CD4-positive, alpha-beta T cell (primary cell): ENCODE data around the gene MEIOSIN. TPM values are rescaled to one million over a fixed set of nuclear protein-coding genes. Genes with fewer than 3 reads are reported as not detected.
"Not testable (repeated sequence)": the region's sequence is repeated elsewhere in the genome, so short reads cannot be mapped to it uniquely, and the experiment has no call there.

Experiments used
- ATAC-seq: fragments of 200-7000 bp; cut with Tn5 transposase; one replicate; pipeline ENCODE4 v1.10.0; 2022; ENCODE audit warnings: mild to moderate bottlenecking; ENCODE audit not compliant: poor library complexity
- CTCF ChIA-PET: fragments of 350-600 bp; sonication (Branson Sonifier 250); formaldehyde crosslinking; loops from one replicate; lab custom pipeline; 2021; ENCODE audit warnings: antibody characterized with exemption, inconsistent platforms; lab: Charles Lee
- POLR2A ChIA-PET: fragments of 350-600 bp; sonication (Branson Sonifier 250); formaldehyde crosslinking; loops from one replicate; lab custom pipeline; 2021; ENCODE audit warnings: antibody characterized with exemption, inconsistent platforms; lab: Charles Lee
- DNase-seq, 14 experiments: peaks; one replicate each; pipeline ENCODE4 v3.0.0-alpha.2; 2013 to 2020; ENCODE audit warnings: mixed read lengths in 2 of 14
- H3K27ac ChIP-seq, 2 donors: one replicate each; pipeline versions ENCODE4 v1.5.1 to v1.7.0; 2013; ENCODE audit warnings: low read length in 2 of 2, low read depth in 1 of 2, mild to moderate bottlenecking in 1 of 2
- H3K27me3 ChIP-seq, 2 experiments: 1 replicate in 1 of 2; 2 replicates in 1 of 2; pipeline versions ENCODE4 v1.6.1 to v1.7.0; 2013; ENCODE audit warnings: low read length in 2 of 2, control low read depth in 1 of 2, mild to moderate bottlenecking in 1 of 2, moderate library complexity in 1 of 2; ENCODE audit not compliant: insufficient read depth in 2 of 2, control insufficient read depth in 1 of 2
- H3K36me3 ChIP-seq: one replicate; pipeline ENCODE4 v1.6.1; 2013; ENCODE audit warnings: low read length, control low read depth; ENCODE audit not compliant: insufficient read depth
- H3K4me1 ChIP-seq: one replicate; pipeline ENCODE4 v1.6.1; 2013; ENCODE audit warnings: low read length, control low read depth; ENCODE audit not compliant: insufficient read depth
- H3K4me3 ChIP-seq: one replicate; pipeline ENCODE4 v1.5.1; 2013; ENCODE audit warnings: mild to moderate bottlenecking, low read length, moderate library complexity
- H3K9me3 ChIP-seq, 2 experiments: 1 replicate in 1 of 2; 2 replicates in 1 of 2; pipeline versions ENCODE4 v1.6.1 to v1.7.0; 2013; ENCODE audit warnings: low read length in 2 of 2, mild to moderate bottlenecking in 2 of 2, control low read depth in 1 of 2, moderate library complexity in 1 of 2; ENCODE audit not compliant: control insufficient read depth in 1 of 2, insufficient read depth in 1 of 2
- H3K27ac Mint-ChIP-seq: one replicate; pipeline ENCODE4 v1.8.0; 2020; ENCODE audit warnings: mixed read lengths
- H3K27me3 Mint-ChIP-seq: one replicate; pipeline ENCODE4 v1.8.0; 2021; ENCODE audit warnings: mixed read lengths
- H3K36me3 Mint-ChIP-seq: one replicate; pipeline ENCODE4 v1.8.0; 2021; ENCODE audit warnings: low read depth, mixed read lengths
- H3K4me1 Mint-ChIP-seq: one replicate; pipeline ENCODE4 v1.8.0; 2021; ENCODE audit warnings: low read depth, mixed read lengths
- H3K4me3 Mint-ChIP-seq: one replicate; pipeline ENCODE4 v1.8.0; 2020; ENCODE audit warnings: mild to moderate bottlenecking, mixed read lengths
- H3K9me3 Mint-ChIP-seq: one replicate; pipeline ENCODE4 v1.8.0; 2020; ENCODE audit warnings: mixed read lengths
- CTCF ChIP-seq: fragments of 200-600 bp; IDR thresholded peaks from one replicate; pipeline ENCODE4 v1.8.0; 2022; ENCODE audit warnings: antibody characterized with exemption, mild to moderate bottlenecking
- intact Hi-C, 2 experiments: fragments of 100-400 bp; cut with DNase I in 1 of 2; cut with micrococcal nuclease in 1 of 2; formaldehyde crosslinking; loops; one replicate each; pipeline versions ENCODE4 v1.15.1 to v1.9.0; 2023 to 2025; cut with DNase I, micrococcal nuclease
- total RNA-seq, 174 experiments: library from RNA in 2 of 174; stranded (reverse) in 2 of 174; gene quantifications; one replicate each; pipeline ENCODE4 v1.2.3 and lab custom pipeline; 2021 to 2026

MEIOSIN gene
- total RNA-seq, 2 experiments from 2014 or later, result not detected

- intact Hi-C loops, result loop anchor here (1.0 to 5.0 kb wide), 8 partner anchors 12 to 629 kb away; partner anchors contain the start of genes FBXO46 (in 2 of the 2), QPCTL (in 2 of the 2), CCDC61 (in 1 of the 2) and FOXA3 (in 1 of the 2)
- Histone ChIP-seq H3K4me3 (peak overlapping the region; percentile 78), H3K36me3 (peaks cover 26% of the 10 kb centered on the region), H3K27me3 (no peaks in the 10 kb centered on the region), H3K4me1 (peaks cover 28% of the 10 kb centered on the region), H3K9me3 (no peaks in the 10 kb centered on the region), H3K27ac (peak overlapping the region; percentile 80 to 96)
- Mint-ChIP-seq H3K36me3 (peaks cover 27% of the 10 kb centered on the region), H3K9me3 (no peaks in the 10 kb centered on the region), H3K27me3 (no peaks in the 10 kb centered on the region), H3K4me3 (peak overlapping the region; percentile 90), H3K27ac (peak overlapping the region; percentile 89), H3K4me1 (peaks cover 42% of the 10 kb centered on the region)
- DNase-seq (no peak), ATAC-seq (no peak)
- no peak for TF ChIP-seq CTCF
- CTCF ChIA-PET, result interaction anchor here (1.1 to 3.9 kb wide), 4 partner anchors 12 to 239 kb away, joined by 5 to 22 read pairs (median 10); partner anchors contain the start of genes FBXO46 and QPCTL
- POLR2A ChIA-PET, result interaction anchor here (0.7 to 4.0 kb wide), 12 partner anchors 9 to 539 kb away, joined by 3 to 56 read pairs (median 6); partner anchors contain the start of genes BLOC1S3, FBXO46, FOSB and OPA3
These were observed 15.1 kb upstream of the MEIOSIN start for GRCh38 chr19:45717983-45718650.

DNA sequence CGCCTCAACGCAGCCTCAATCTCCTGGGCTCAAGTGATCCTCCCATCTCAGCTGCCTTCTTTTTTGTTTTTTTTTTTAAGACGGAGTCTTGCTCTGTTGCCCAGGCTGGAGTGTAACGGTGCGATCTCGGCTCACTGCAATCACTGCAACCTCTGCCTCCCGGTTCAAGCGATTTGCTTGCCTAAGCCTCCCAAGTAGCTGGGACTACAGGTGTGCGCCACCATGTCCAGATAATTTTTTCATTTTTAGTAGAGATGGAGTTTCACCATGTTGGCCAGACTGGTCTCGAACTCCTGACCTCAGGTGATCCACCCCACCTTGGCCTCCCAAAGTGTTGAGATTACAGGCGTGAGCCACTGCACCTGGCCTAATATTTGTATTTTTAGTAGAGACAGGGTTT is 13.2 kb upstream of the MEIOSIN start:
- H3K27me3 Mint-ChIP-seq, H3K4me3 ChIP-seq, intact Hi-C loops, H3K27ac ChIP-seq, H3K9me3 ChIP-seq, H3K27me3 ChIP-seq, H3K4me3 Mint-ChIP-seq, H3K9me3 Mint-ChIP-seq, DNase-seq, ATAC-seq, POLR2A ChIA-PET: not testable (repeated sequence)
- peaks cover 29% of the 10 kb centered on the region for H3K36me3 ChIP-seq
- peaks cover 27% of the 10 kb centered on the region for H3K4me1 ChIP-seq
- CTCF ChIA-PET, result interaction anchor here (0.8 to 1.5 kb wide), 3 partner anchors 11 to 50 kb away, joined by 3 read pairs; partner anchors contain the start of gene FBXO46
- Mint-ChIP-seq H3K27ac (peak overlapping the region; percentile 43), H3K4me1 (peaks cover 45% of the 10 kb centered on the region), H3K36me3 (peaks cover 33% of the 10 kb centered on the region)

GRCh38 chr19:45728683-45729082 is 4.6 kb upstream of the MEIOSIN start:
- H3K27ac Mint-ChIP-seq, H3K36me3 ChIP-seq, intact Hi-C loops, ATAC-seq, H3K27ac ChIP-seq, H3K4me3 ChIP-seq, H3K27me3 Mint-ChIP-seq, DNase-seq, H3K9me3 Mint-ChIP-seq, H3K27me3 ChIP-seq, CTCF ChIA-PET, H3K9me3 ChIP-seq: not testable (repeated sequence)
- Mint-ChIP-seq H3K4me1 (peaks cover 40% of the 10 kb centered on the region), H3K36me3 (peaks cover 18% of the 10 kb centered on the region), H3K4me3 (peak overlapping the region; percentile 58)
- POLR2A ChIA-PET, result interaction anchor here (3.7 kb wide), 1 partner anchor 12 kb away, joined by 56 read pairs; no protein-coding TSS in a partner anchor
- H3K4me1 ChIP-seq, result peaks cover 37% of the 10 kb centered on the region

DNA sequence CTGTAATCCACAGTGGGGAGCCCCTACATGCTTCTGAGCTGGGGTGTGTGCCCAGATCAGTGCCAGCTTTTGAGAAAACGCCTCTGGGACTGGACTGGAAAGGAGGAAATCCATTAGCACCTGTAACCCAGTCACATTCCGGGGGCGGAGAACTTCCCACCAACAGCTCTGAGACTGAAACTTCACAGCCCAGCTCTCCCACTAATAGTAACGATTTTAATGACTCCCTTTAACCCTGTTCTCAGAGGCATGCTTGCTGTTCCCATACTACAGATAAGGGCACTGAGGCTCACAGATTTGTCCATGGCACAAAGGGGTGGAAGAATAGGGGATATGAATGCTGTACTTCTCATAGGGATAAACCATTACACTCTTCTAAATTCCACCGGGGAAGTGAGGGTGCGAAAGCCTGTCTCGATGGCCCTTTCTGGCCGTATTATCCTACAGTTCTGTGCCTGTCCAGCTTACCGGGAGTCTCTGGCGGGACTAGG is 3.4 kb upstream of the MEIOSIN start:
- Mint-ChIP-seq H3K9me3 (no peaks in the 10 kb centered on the region), H3K27ac (peak overlapping the region; percentile 83), H3K36me3 (peaks cover 12% of the 10 kb centered on the region), H3K4me3 (peak overlapping the region; percentile 97), H3K27me3 (no peaks in the 10 kb centered on the region), H3K4me1 (peaks cover 33% of the 10 kb centered on the region)
- Histone ChIP-seq H3K36me3 (peaks cover 5% of the 10 kb centered on the region), H3K27me3 (no peaks in the 10 kb centered on the region), H3K4me1 (peaks cover 37% of the 10 kb centered on the region), H3K9me3 (no peaks in the 10 kb centered on the region), H3K27ac (peak overlapping the region in 1 of 2 donors; percentile 49), H3K4me3 (peak overlapping the region; percentile 77)
- CTCF ChIA-PET, result interaction anchor here (1.2 to 2.6 kb wide), 6 partner anchors 10 to 172 kb away, joined by 3 to 14 read pairs (median 10); partner anchors contain the start of genes MYPOP, QPCTL, SIX5 and SNRPD2
- ATAC-seq, result no peak
- no peak for TF ChIP-seq CTCF
- no peak for DNase-seq
- intact Hi-C loops, result loop anchor here (1.0 to 5.0 kb wide), 4 partner anchors 13 to 157 kb away; partner anchors contain the start of genes IRF2BP1 (in 1 of the 2) and SIX5 (in 1 of the 2)
- POLR2A ChIA-PET, result interaction anchor here (0.5 to 3.7 kb wide), 5 partner anchors 13 to 690 kb away, joined by 3 to 56 read pairs (median 4); partner anchors contain the start of genes IRF2BP1, MYPOP and SIX5
